GM19351 (cell line): ENCODE measurements around the gene FOXI2.
A peak's percentile ranks its signal among the peaks of the same experiment; 100 is the strongest.

Source experiments
- ATAC-seq: cut with Tn5 transposase; IDR thresholded peaks from one replicate; pipeline ENCODE4 v1.9.1; 2021; ENCODE audit warnings: mild to moderate bottlenecking, moderate library complexity; ENCODE audit not compliant: unreplicated experiment

FOXI2 gene

GRCh38 chr10:127740596-127740995 is 3.6 kb downstream of the FOXI2 start:
- ATAC-seq: no peak

GRCh38 chr10:127743205-127743604 is 6.2 kb downstream of the FOXI2 start:
- no peak for ATAC-seq

GRCh38 chr10:127744956-127745355 is 8.0 kb downstream of the FOXI2 start:
- no peak for ATAC-seq

- no peak for ATAC-seq
Observed at GRCh38 chr10:127745861-127746260, 8.9 kb downstream of the FOXI2 start.

GRCh38 chr10:127755753-127756152 is 18.8 kb downstream of the FOXI2 start:
- no peak for ATAC-seq

GRCh38 chr10:127756264-127756663 is 19.3 kb downstream of the FOXI2 start:
- ATAC-seq: no peak

- ATAC-seq: peak; percentile 45
Observed at GRCh38 chr10:127757033-127757432, 20.0 kb downstream of the FOXI2 start.

- ATAC-seq: no peak
Observed at GRCh38 chr10:127759276-127759675, 22.3 kb downstream of the FOXI2 start.

- ATAC-seq: no peak
Observed at GRCh38 chr10:127762925-127763324, 25.9 kb downstream of the FOXI2 start.

GRCh38 chr10:127774766-127775559 is 38.0 kb downstream of the FOXI2 start:
- ATAC-seq: no peak

GRCh38 chr10:127776816-127777215 is 39.8 kb downstream of the FOXI2 start:
- ATAC-seq: peak; percentile 42

GRCh38 chr10:127781412-127781811 is 44.4 kb downstream of the FOXI2 start:
- no peak for ATAC-seq

GRCh38 chr10:127787873-127788272 is 50.9 kb downstream of the FOXI2 start:
- no peak for ATAC-seq

- no peak for ATAC-seq
Observed at GRCh38 chr10:127790066-127790624, 53.2 kb downstream of the FOXI2 start.
